Measurements from ENCODE around the gene MRM2. TPM values are rescaled to one million over a fixed set of nuclear protein-coding genes. Genes with fewer than 3 reads are reported as not detected.
A peak's percentile ranks its signal among the peaks of the same experiment; 100 is the strongest.

The MRM2 gene
- total RNA-seq, 1 donor from 2014 or later: 48.6 TPM

GRCh38 chr7:2231992-2232765, 9.8 kb downstream of the MRM2 start:
- peak overlapping the region; percentile 90 for H3K4me3 Mint-ChIP-seq
- no peaks in the 10 kb centered on the region for H3K9me3 Mint-ChIP-seq
- DNase-seq (ENCODE audit: low spot score): peak; percentile 12
- peaks cover 26% of the 10 kb centered on the region for H3K4me1 Mint-ChIP-seq (ENCODE audit: low read depth)
- no peaks in the 10 kb centered on the region for H3K27me3 Mint-ChIP-seq (ENCODE audit: insufficient read depth)
- H3K27ac Mint-ChIP-seq: peak overlapping the region; percentile 71
- intact Hi-C loops (cut with micrococcal nuclease): loop anchor here (1.0 to 5.0 kb wide), 7 partner anchors 10 to 660 kb away; partner anchors contain the start of genes EIF3B, MRM2, NUDT1 and PSMG3
- peaks cover 18% of the 10 kb centered on the region for H3K36me3 Mint-ChIP-seq (ENCODE audit: low read depth)

- H3K9me3 Mint-ChIP-seq: no peaks in the 10 kb centered on the region
Measured at GRCh38 chr7:2230882-2231281, 11.1 kb downstream of the MRM2 start.

GRCh38 chr7:2230226-2230625, 11.8 kb downstream of the MRM2 start:
- Mint-ChIP-seq H3K4me3 (peak overlapping the region; percentile 37), H3K9me3 (no peaks in the 10 kb centered on the region), H3K36me3 (ENCODE audit: low read depth) (peaks cover 26% of the 10 kb centered on the region), H3K27ac (no peak overlapping the region), H3K27me3 (ENCODE audit: insufficient read depth) (no peaks in the 10 kb centered on the region), H3K4me1 (ENCODE audit: low read depth) (peaks cover 23% of the 10 kb centered on the region)
- intact Hi-C loops (cut with micrococcal nuclease): loop anchor here (5.0 kb wide), 3 partner anchors 118 to 658 kb away; partner anchors contain the start of gene PSMG3
- no peak for DNase-seq (ENCODE audit: low spot score)

More at GRCh38 chr7:2230882-2231281, 11.1 kb downstream of the MRM2 start:
- H3K4me3 Mint-ChIP-seq: peak overlapping the region; percentile 42
- DNase-seq (ENCODE audit: low spot score): no peak
- no peak overlapping the region for H3K27ac Mint-ChIP-seq
- H3K4me1 Mint-ChIP-seq (ENCODE audit: low read depth): peaks cover 26% of the 10 kb centered on the region
- H3K36me3 Mint-ChIP-seq (ENCODE audit: low read depth): peaks cover 22% of the 10 kb centered on the region
- intact Hi-C loops (cut with micrococcal nuclease): loop anchor here (5.0 kb wide), 3 partner anchors 119 to 659 kb away; partner anchors contain the start of gene PSMG3
- H3K27me3 Mint-ChIP-seq (ENCODE audit: insufficient read depth): no peaks in the 10 kb centered on the region

- H3K4me1 Mint-ChIP-seq (ENCODE audit: low read depth): peaks cover 17% of the 10 kb centered on the region
- H3K27ac Mint-ChIP-seq: peak overlapping the region; percentile 20
- no peak for DNase-seq (ENCODE audit: low spot score)
- intact Hi-C loops (cut with micrococcal nuclease): no loop called here
- H3K4me3 Mint-ChIP-seq: no peak overlapping the region
- no peaks in the 10 kb centered on the region for H3K27me3 Mint-ChIP-seq (ENCODE audit: insufficient read depth)
- peaks cover 21% of the 10 kb centered on the region for H3K36me3 Mint-ChIP-seq (ENCODE audit: low read depth)
- no peaks in the 10 kb centered on the region for H3K9me3 Mint-ChIP-seq
Measured at GRCh38 chr7:2229467-2229866, 12.5 kb downstream of the MRM2 start.

- H3K36me3 Mint-ChIP-seq (ENCODE audit: low read depth): peaks cover 23% of the 10 kb centered on the region
- H3K9me3 Mint-ChIP-seq: no peaks in the 10 kb centered on the region
- H3K27me3 Mint-ChIP-seq (ENCODE audit: insufficient read depth): no peaks in the 10 kb centered on the region
- DNase-seq (ENCODE audit: low spot score): no peak
- intact Hi-C loops (cut with micrococcal nuclease): no loop called here
- H3K4me1 Mint-ChIP-seq (ENCODE audit: low read depth): peaks cover 15% of the 10 kb centered on the region
- H3K4me3 Mint-ChIP-seq: no peak overlapping the region
- no peak overlapping the region for H3K27ac Mint-ChIP-seq
Measured at GRCh38 chr7:2228921-2229320, 13.1 kb downstream of the MRM2 start.

GRCh38 chr7:2227699-2228098, 14.3 kb downstream of the MRM2 start:
- Mint-ChIP-seq H3K27ac (no peak overlapping the region), H3K36me3 (ENCODE audit: low read depth) (peaks cover 23% of the 10 kb centered on the region), H3K27me3 (ENCODE audit: insufficient read depth) (no peaks in the 10 kb centered on the region), H3K4me3 (no peak overlapping the region), H3K4me1 (ENCODE audit: low read depth) (peaks cover 6% of the 10 kb centered on the region), H3K9me3 (no peaks in the 10 kb centered on the region)
- intact Hi-C loops (cut with micrococcal nuclease): no loop called here
- no peak for DNase-seq (ENCODE audit: low spot score)

GRCh38 chr7:2225830-2226229, 16.2 kb downstream of the MRM2 start:
- peaks cover 24% of the 10 kb centered on the region for H3K36me3 Mint-ChIP-seq (ENCODE audit: low read depth)
- H3K9me3 Mint-ChIP-seq: no peaks in the 10 kb centered on the region
- intact Hi-C loops (cut with micrococcal nuclease): no loop called here
- H3K4me1 Mint-ChIP-seq (ENCODE audit: low read depth): no peaks in the 10 kb centered on the region
- H3K27ac Mint-ChIP-seq: no peak overlapping the region
- H3K4me3 Mint-ChIP-seq: no peak overlapping the region
- no peak for DNase-seq (ENCODE audit: low spot score)
- H3K27me3 Mint-ChIP-seq (ENCODE audit: insufficient read depth): no peaks in the 10 kb centered on the region

DNA sequence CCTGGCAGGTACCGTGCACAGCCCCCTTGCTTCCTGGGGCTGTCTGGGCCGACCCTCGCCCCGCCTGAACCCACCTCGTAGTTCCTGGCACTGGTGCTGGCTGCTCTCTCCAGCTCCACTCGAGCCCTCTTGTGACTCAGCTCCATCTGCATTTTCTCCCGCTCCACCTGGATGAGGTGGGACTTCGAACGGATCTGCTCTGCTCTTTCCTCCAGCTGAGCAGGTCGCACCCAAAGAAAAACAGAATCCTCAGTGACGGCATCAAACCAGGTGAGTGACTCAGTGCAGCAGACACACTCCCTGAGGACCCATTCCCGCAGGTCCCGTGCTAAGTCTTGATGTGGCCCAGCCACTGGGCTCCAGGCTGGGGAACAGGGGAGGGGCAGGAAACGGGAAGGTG, 16.7 kb downstream of the MRM2 start:
- intact Hi-C loops (cut with micrococcal nuclease): no loop called here
- Mint-ChIP-seq H3K27me3 (ENCODE audit: insufficient read depth) (no peaks in the 10 kb centered on the region), H3K36me3 (ENCODE audit: low read depth) (peaks cover 24% of the 10 kb centered on the region), H3K4me3 (no peak overlapping the region), H3K27ac (no peak overlapping the region), H3K4me1 (ENCODE audit: low read depth) (no peaks in the 10 kb centered on the region), H3K9me3 (no peaks in the 10 kb centered on the region)
- DNase-seq (ENCODE audit: low spot score): no peak

DNA sequence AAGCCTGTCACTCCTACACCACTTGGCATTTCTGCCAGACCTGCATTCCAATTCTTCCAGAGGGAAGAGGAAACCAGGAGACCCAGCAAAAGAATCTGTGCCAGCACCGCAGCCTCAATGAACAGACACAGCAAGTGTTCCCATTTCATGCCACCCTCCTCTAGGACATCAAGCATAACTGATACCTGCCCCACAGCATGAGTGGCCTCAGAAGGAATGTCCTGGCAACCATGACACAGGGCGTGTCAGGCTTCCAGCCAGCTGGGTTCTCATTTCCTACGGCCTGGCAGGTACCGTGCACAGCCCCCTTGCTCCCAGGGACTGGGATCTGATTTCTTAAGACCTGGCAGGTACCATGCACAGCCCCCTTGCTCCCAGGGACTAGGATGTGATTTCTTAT, 17.1 kb downstream of the MRM2 start:
- Mint-ChIP-seq H3K27me3 (ENCODE audit: insufficient read depth) (no peaks in the 10 kb centered on the region), H3K4me1 (ENCODE audit: low read depth) (no peaks in the 10 kb centered on the region), H3K9me3 (no peaks in the 10 kb centered on the region), H3K4me3 (no peak overlapping the region), H3K27ac (no peak overlapping the region), H3K36me3 (ENCODE audit: low read depth) (peaks cover 24% of the 10 kb centered on the region)
- intact Hi-C loops (cut with micrococcal nuclease): no loop called here
- no peak for DNase-seq (ENCODE audit: low spot score)

- no peak for DNase-seq (ENCODE audit: low spot score)
- no peaks in the 10 kb centered on the region for H3K9me3 Mint-ChIP-seq
- intact Hi-C loops (cut with micrococcal nuclease): no loop called here
- H3K4me1 Mint-ChIP-seq (ENCODE audit: low read depth): no peaks in the 10 kb centered on the region
- no peaks in the 10 kb centered on the region for H3K27me3 Mint-ChIP-seq (ENCODE audit: insufficient read depth)
- peaks cover 22% of the 10 kb centered on the region for H3K36me3 Mint-ChIP-seq (ENCODE audit: low read depth)
- no peak overlapping the region for H3K4me3 Mint-ChIP-seq
- H3K27ac Mint-ChIP-seq: no peak overlapping the region
Measured at GRCh38 chr7:2224491-2224928, 17.5 kb downstream of the MRM2 start.

GRCh38 chr7:2223321-2223720, 18.7 kb downstream of the MRM2 start:
- no peaks in the 10 kb centered on the region for H3K9me3 Mint-ChIP-seq
- H3K36me3 Mint-ChIP-seq (ENCODE audit: low read depth): peaks cover 23% of the 10 kb centered on the region
- no peaks in the 10 kb centered on the region for H3K27me3 Mint-ChIP-seq (ENCODE audit: insufficient read depth)
- DNase-seq (ENCODE audit: low spot score): no peak
- H3K4me1 Mint-ChIP-seq (ENCODE audit: low read depth): no peaks in the 10 kb centered on the region
- no peak overlapping the region for H3K4me3 Mint-ChIP-seq
- intact Hi-C loops (cut with micrococcal nuclease): no loop called here
- no peak overlapping the region for H3K27ac Mint-ChIP-seq

- intact Hi-C loops (cut with micrococcal nuclease): no loop called here
- no peak overlapping the region for H3K27ac Mint-ChIP-seq
- H3K27me3 Mint-ChIP-seq (ENCODE audit: insufficient read depth): no peaks in the 10 kb centered on the region
- no peaks in the 10 kb centered on the region for H3K9me3 Mint-ChIP-seq
- no peak overlapping the region for H3K4me3 Mint-ChIP-seq
- no peak for DNase-seq (ENCODE audit: low spot score)
- no peaks in the 10 kb centered on the region for H3K4me1 Mint-ChIP-seq (ENCODE audit: low read depth)
- peaks cover 24% of the 10 kb centered on the region for H3K36me3 Mint-ChIP-seq (ENCODE audit: low read depth)
Measured at GRCh38 chr7:2222516-2222915, 19.5 kb downstream of the MRM2 start.

DNA sequence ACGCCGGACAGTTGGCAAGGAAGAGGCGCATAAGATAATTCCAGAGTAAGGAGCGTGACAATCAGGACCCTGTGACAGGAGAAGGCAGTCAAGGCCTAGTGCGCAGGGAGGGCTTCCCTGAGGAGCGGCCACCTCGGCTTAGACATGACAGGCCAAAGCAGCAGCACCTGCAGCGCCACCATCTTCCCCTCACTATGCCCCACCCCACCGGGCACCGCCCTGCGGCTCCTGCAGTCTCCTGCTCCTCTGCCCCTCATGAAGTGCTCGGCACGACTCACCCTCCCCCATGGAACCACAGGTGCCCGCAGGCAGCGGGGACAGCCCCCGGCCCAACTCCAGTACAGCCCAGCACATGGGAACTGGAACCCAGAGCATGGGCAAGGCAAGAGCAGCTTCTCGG, 21.1 kb downstream of the MRM2 start:
- Mint-ChIP-seq H3K27ac (no peak overlapping the region), H3K36me3 (ENCODE audit: low read depth) (peaks cover 25% of the 10 kb centered on the region), H3K27me3 (ENCODE audit: insufficient read depth) (no peaks in the 10 kb centered on the region), H3K9me3 (no peaks in the 10 kb centered on the region), H3K4me3 (no peak overlapping the region), H3K4me1 (ENCODE audit: low read depth) (no peaks in the 10 kb centered on the region)
- intact Hi-C loops (cut with micrococcal nuclease): no loop called here
- no peak for DNase-seq (ENCODE audit: low spot score)

Measured in activated T-helper 1 cell treated with anti-CD3 and anti-CD28 coated beads, Interleukin-12 subunit alpha, Interleukin-12 subunit beta, Interleukin-2, Interleukin-4 antibody, amounts not matched to agents 30 ng/mL and 10 ng/mL and 1 ng/mL, durations not matched to agents 14 hours and 24 hours and 36 hours (primary cell).